Gastroesophageal sphincter (tissue), 3 donors: Measurements from ENCODE around the gene IL17A.

ENCODE experiments used
- EP300 ChIP-seq: sonication (generic); formaldehyde crosslinking; IDR thresholded peaks from one replicate; pipeline ENCODE4 v1.6.1; 2017; ENCODE audit warnings: antibody characterized with exemption, mild to moderate bottlenecking
- POLR2A ChIP-seq, 2 donors: fragments of 450-650 bp; IDR thresholded peaks; one replicate each; pipeline ENCODE4 v1.6.1; 2017; ENCODE audit warnings: antibody characterized with exemption in 2 of 2, mild to moderate bottlenecking in 2 of 2, moderate library complexity in 1 of 2
- POLR2AphosphoS5 ChIP-seq: sonication (generic); formaldehyde crosslinking; IDR thresholded peaks from one replicate; pipeline ENCODE4 v1.6.1; 2017; ENCODE audit warnings: antibody characterized with exemption
- TF ChIP-seq, protein P1 (sequence below), 4 experiments: fragments of 200-600 bp in 2 of 4; fragments of 450-650 bp in 2 of 4; sonication (generic) in 1 of 4; IDR thresholded peaks; one replicate each; pipeline ENCODE4 v1.5.1; 2017 to 2019; ENCODE audit warnings: antibody characterized with exemption in 4 of 4, mild to moderate bottlenecking in 2 of 4, moderate library complexity in 2 of 4

- TF ChIP-seq, protein P1, sequence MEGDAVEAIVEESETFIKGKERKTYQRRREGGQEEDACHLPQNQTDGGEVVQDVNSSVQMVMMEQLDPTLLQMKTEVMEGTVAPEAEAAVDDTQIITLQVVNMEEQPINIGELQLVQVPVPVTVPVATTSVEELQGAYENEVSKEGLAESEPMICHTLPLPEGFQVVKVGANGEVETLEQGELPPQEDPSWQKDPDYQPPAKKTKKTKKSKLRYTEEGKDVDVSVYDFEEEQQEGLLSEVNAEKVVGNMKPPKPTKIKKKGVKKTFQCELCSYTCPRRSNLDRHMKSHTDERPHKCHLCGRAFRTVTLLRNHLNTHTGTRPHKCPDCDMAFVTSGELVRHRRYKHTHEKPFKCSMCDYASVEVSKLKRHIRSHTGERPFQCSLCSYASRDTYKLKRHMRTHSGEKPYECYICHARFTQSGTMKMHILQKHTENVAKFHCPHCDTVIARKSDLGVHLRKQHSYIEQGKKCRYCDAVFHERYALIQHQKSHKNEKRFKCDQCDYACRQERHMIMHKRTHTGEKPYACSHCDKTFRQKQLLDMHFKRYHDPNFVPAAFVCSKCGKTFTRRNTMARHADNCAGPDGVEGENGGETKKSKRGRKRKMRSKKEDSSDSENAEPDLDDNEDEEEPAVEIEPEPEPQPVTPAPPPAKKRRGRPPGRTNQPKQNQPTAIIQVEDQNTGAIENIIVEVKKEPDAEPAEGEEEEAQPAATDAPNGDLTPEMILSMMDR (IDR thresholded peaks at IDR 0.05) = no peak
- TF ChIP-seq POLR2A (IDR thresholded peaks at IDR 0.05) (no peak), POLR2AphosphoS5 (no peak), EP300 (no peak)
Observed at GRCh38 chr6:52230685-52231084, 44.5 kb downstream of the IL17A start.
